ENCODE measurements around the gene PELI1. TPM values are rescaled to one million over a fixed set of nuclear protein-coding genes. Genes with fewer than 3 reads are reported as not detected.

The PELI1 gene
- total RNA-seq, 3 donors from 2014 or later: 31.8 to 51.7 (median 40.6) TPM

- H3K27me3 ChIP-seq: no peaks in the 10 kb centered on the region
- no peak overlapping the region for H3K4me3 ChIP-seq
- H3K9me3 ChIP-seq: no peaks in the 10 kb centered on the region
- TF ChIP-seq CTCF (IDR thresholded peaks at IDR 0.05): no peak
- TF ChIP-seq POLR2AphosphoS5 (IDR thresholded peaks at IDR 0.05): no peak
- no peak for TF ChIP-seq POLR2A (IDR thresholded peaks at IDR 0.05)
- no peaks in the 10 kb centered on the region for H3K4me1 ChIP-seq
- no peak overlapping the region for H3K27ac ChIP-seq
- DNase-seq (ENCODE audit: low spot score in 2 of 2): no peak
- no peaks in the 10 kb centered on the region for H3K36me3 ChIP-seq
- intact Hi-C loops (cut with DNase I; ENCODE audit: low total_unique reads): no loop called here
Measured at GRCh38 chr2:64054161-64054915, 89.9 kb downstream of the PELI1 start.

DNA sequence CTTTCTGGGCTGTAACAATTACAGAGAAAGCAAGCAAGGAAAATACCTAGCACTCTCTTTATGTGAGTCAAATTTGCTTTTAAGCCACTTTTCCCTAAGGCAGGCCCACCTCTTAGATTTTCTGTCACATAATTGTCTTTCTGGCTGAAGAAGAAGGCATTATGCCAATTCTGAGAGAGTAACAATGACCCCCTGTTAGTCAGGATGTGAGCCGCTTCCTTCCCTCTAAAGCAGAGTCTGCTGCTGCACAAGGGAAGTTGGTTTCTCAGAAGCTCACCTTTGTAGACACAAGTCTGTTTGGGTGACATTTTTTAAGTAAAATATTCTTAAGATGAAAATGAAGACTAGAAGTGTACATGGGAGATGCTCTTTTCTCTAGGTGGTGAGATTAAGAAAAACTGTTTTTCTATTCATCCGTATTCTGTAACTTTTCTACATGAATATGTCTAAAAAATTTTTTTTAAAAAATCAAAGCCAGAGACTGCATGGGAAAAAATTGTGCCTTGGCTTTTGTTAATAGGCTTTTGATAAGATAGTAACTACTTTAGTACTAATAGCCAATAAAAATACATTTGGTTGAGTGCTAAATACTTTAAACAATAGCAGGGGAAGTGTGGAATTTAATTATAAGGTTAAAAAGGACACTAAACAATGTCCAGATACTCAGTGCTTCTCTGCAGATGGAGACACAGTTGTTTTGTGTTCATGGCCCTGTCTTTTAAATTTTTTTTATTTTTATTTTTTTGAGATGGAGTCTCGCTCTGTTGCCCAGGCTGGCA, 91.6 kb downstream of the PELI1 start:
- H3K27ac ChIP-seq: peak overlapping the region; percentile 30 to 50
- intact Hi-C loops (cut with DNase I; ENCODE audit: low total_unique reads): no loop called here
- no peaks in the 10 kb centered on the region for H3K9me3 ChIP-seq
- H3K4me3 ChIP-seq: no peak overlapping the region
- H3K4me1 ChIP-seq: no peaks in the 10 kb centered on the region
- H3K36me3 ChIP-seq: no peaks in the 10 kb centered on the region
- no peak for TF ChIP-seq CTCF (IDR thresholded peaks at IDR 0.05)
- TF ChIP-seq POLR2AphosphoS5 (IDR thresholded peaks at IDR 0.05): no peak
- TF ChIP-seq POLR2A (IDR thresholded peaks at IDR 0.05): no peak
- H3K27me3 ChIP-seq: no peaks in the 10 kb centered on the region
- no peak for DNase-seq (ENCODE audit: low spot score in 2 of 2)

DNA sequence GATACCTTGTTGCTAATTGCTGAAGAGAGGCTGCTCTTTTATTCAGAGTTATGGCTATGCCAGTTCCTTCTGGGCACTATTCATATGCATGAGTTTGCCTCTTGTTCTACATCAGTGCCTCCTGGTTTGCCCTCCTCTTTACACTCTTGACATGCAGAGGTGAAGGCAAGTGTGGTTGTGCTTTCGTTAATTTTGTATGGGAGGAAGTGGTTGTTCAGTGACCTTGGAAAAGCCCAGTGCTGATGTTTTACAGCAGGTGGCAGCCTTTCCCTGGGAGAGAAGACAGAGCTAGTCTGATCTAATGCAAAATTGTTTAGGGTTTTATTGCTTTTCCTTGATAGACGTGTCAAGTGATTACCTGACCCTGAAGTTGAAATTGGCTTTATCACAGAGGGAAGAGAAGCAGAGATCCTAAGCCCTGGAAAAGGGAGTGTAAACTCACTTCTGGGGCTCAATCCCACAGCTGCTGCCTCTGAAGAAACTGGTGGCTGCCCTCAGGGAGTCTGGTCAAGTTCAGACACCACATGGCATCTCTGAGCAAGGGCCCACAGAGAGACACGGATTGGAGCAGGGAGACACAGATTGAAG, 94.5 kb downstream of the PELI1 start:
- peak in 1 of 2 donors; percentile 41 for DNase-seq (ENCODE audit: low spot score in 2 of 2)
- no peaks in the 10 kb centered on the region for H3K9me3 ChIP-seq
- no peaks in the 10 kb centered on the region for H3K27me3 ChIP-seq
- intact Hi-C loops (cut with DNase I; ENCODE audit: low total_unique reads): loop anchor here (10.0 kb wide), 1 partner anchor 275 kb away; no protein-coding TSS in a partner anchor
- H3K4me1 ChIP-seq: no peaks in the 10 kb centered on the region
- no peaks in the 10 kb centered on the region for H3K36me3 ChIP-seq
- TF ChIP-seq CTCF (IDR thresholded peaks at IDR 0.05) (peak; percentile 27 to 94 (median 83)), POLR2AphosphoS5 (IDR thresholded peaks at IDR 0.05) (peak in 2 of 3 donors; percentile 13 to 37), POLR2A (IDR thresholded peaks at IDR 0.05) (no peak)
- H3K4me3 ChIP-seq: no peak overlapping the region
- no peak overlapping the region for H3K27ac ChIP-seq

- no peaks in the 10 kb centered on the region for H3K4me1 ChIP-seq
Measured at GRCh38 chr2:64045938-64046337, 98.3 kb downstream of the PELI1 start.

More at GRCh38 chr2:64045938-64046337, 98.3 kb downstream of the PELI1 start:
- TF ChIP-seq POLR2AphosphoS5 (IDR thresholded peaks at IDR 0.05) (no peak), CTCF (IDR thresholded peaks at IDR 0.05) (no peak), POLR2A (IDR thresholded peaks at IDR 0.05) (no peak)
- no peak overlapping the region for H3K4me3 ChIP-seq
- intact Hi-C loops (cut with DNase I; ENCODE audit: low total_unique reads): loop anchor here (10.0 kb wide), 1 partner anchor 279 kb away; no protein-coding TSS in a partner anchor
- no peak for DNase-seq (ENCODE audit: low spot score in 2 of 2)
- no peaks in the 10 kb centered on the region for H3K36me3 ChIP-seq
- no peak overlapping the region for H3K27ac ChIP-seq
- H3K27me3 ChIP-seq: no peaks in the 10 kb centered on the region
- no peaks in the 10 kb centered on the region for H3K9me3 ChIP-seq

Other genes with a start within 250 kb of the PELI1 start
- gene VPS54, start 125.0 kb downstream of the PELI1 start, total RNA-seq: 10 to 100 TPM; 26.9 to 39.8 (median 36.7) TPM

Data from breast epithelium (tissue), 4 donors.